Activated CD4-positive, CD25-positive, alpha-beta regulatory T cell treated with anti-CD3 and anti-CD28 coated beads, Interleukin-2, amount 50 U/mL, for 16 hours (primary cell): ENCODE data around the gene PLXNB2.
"Not testable (repeated sequence)": the region's sequence is repeated elsewhere in the genome, so short reads cannot be mapped to it uniquely, and the experiment has no call there.

Experiments
- DNase-seq: peaks from one replicate; pipeline ENCODE4 v3.0.0-alpha.2; 2020; ENCODE audit warnings: low read depth, low spot score

Gene PLXNB2

GRCh38 chr22:50325444-50326224 lies 18.2 kb upstream of the PLXNB2 start:
- no peak for DNase-seq

- DNase-seq, result no peak
These were observed 16.5 kb upstream of the PLXNB2 start for GRCh38 chr22:50323900-50324299.

GRCh38 chr22:50322382-50323104 lies 15.1 kb upstream of the PLXNB2 start:
- DNase-seq, result not testable (repeated sequence)

GRCh38 chr22:50320671-50321325 lies 13.4 kb upstream of the PLXNB2 start:
- DNase-seq, result no peak

GRCh38 chr22:50320116-50320515 lies 12.7 kb upstream of the PLXNB2 start:
- no peak for DNase-seq

- no peak for DNase-seq
These were observed 12.1 kb upstream of the PLXNB2 start for GRCh38 chr22:50319503-50319951.

- DNase-seq, result no peak
These were observed 11.4 kb upstream of the PLXNB2 start for GRCh38 chr22:50318698-50319411.

- DNase-seq, result no peak
These were observed 10.9 kb upstream of the PLXNB2 start for GRCh38 chr22:50318356-50318697.

- no peak for DNase-seq
These were observed 10.2 kb upstream of the PLXNB2 start for GRCh38 chr22:50317674-50318073.

- no peak for DNase-seq
These were observed 9.7 kb upstream of the PLXNB2 start for GRCh38 chr22:50317178-50317577.

- DNase-seq, result no peak
These were observed 8.9 kb upstream of the PLXNB2 start for GRCh38 chr22:50316114-50317065.

GRCh38 chr22:50315289-50316113 lies 8.1 kb upstream of the PLXNB2 start:
- no peak for DNase-seq

- peak; percentile 34 for DNase-seq
These were observed 7.2 kb upstream of the PLXNB2 start for GRCh38 chr22:50314455-50315288.

GRCh38 chr22:50314081-50314454 lies 6.6 kb upstream of the PLXNB2 start:
- DNase-seq, result no peak

- DNase-seq, result no peak
These were observed 6.2 kb upstream of the PLXNB2 start for GRCh38 chr22:50313600-50313999.

GRCh38 chr22:50313021-50313420 lies 5.6 kb upstream of the PLXNB2 start:
- no peak for DNase-seq

- no peak for DNase-seq
These were observed 4.9 kb upstream of the PLXNB2 start for GRCh38 chr22:50312371-50312770.

- DNase-seq, result no peak
These were observed 4.3 kb upstream of the PLXNB2 start for GRCh38 chr22:50311606-50312351.
